Activated CD8-positive, alpha-beta memory T cell treated with anti-CD3 and anti-CD28 coated beads, Interleukin-2, amount 50 U/mL, for 48 hours (primary cell): ENCODE data around the gene GRAMD1B.
A peak's percentile ranks its signal among the peaks of the same experiment; 100 is the strongest.

Experiments used
- DNase-seq: peaks from one replicate; pipeline ENCODE4 v3.0.0-alpha.2; 2020

The GRAMD1B gene

GRCh38 chr11:123409456-123410217 lies 20.4 kb upstream of the GRAMD1B start:
- no peak for DNase-seq

- DNase-seq, result no peak
These were observed 19.9 kb upstream of the GRAMD1B start for GRCh38 chr11:123410218-123410549.

- no peak for DNase-seq
These were observed 16.4 kb upstream of the GRAMD1B start for GRCh38 chr11:123413636-123414035.

- no peak for DNase-seq
These were observed 13.5 kb upstream of the GRAMD1B start for GRCh38 chr11:123416566-123416965.

GRCh38 chr11:123418351-123419114 lies 11.5 kb upstream of the GRAMD1B start:
- no peak for DNase-seq

- no peak for DNase-seq
These were observed 10.2 kb upstream of the GRAMD1B start for GRCh38 chr11:123419731-123420452.

GRCh38 chr11:123421589-123421988 lies 8.5 kb upstream of the GRAMD1B start:
- DNase-seq, result no peak

- no peak for DNase-seq
These were observed 4.7 kb upstream of the GRAMD1B start for GRCh38 chr11:123425367-123425766.

GRCh38 chr11:123426789-123427188 lies 3.3 kb upstream of the GRAMD1B start:
- no peak for DNase-seq

- no peak for DNase-seq
These were observed 2.7 kb upstream of the GRAMD1B start for GRCh38 chr11:123427405-123427804.

- no peak for DNase-seq
These were observed 1.9 kb upstream of the GRAMD1B start for GRCh38 chr11:123428116-123428715.

- no peak for DNase-seq
These were observed 733 bp upstream of the GRAMD1B start for GRCh38 chr11:123429336-123429735.

GRCh38 chr11:123430721-123431497 lies 840 bp downstream of the GRAMD1B start:
- DNase-seq, result peak; percentile 75

GRCh38 chr11:123431619-123432018 lies 1.6 kb downstream of the GRAMD1B start:
- DNase-seq, result no peak

- no peak for DNase-seq
These were observed 4.2 kb downstream of the GRAMD1B start for GRCh38 chr11:123434262-123434661.

- no peak for DNase-seq
These were observed 4.8 kb downstream of the GRAMD1B start for GRCh38 chr11:123434911-123435310.

GRCh38 chr11:123437236-123437979 lies 7.3 kb downstream of the GRAMD1B start:
- DNase-seq, result peak; percentile 51

GRCh38 chr11:123438131-123438627 lies 8.1 kb downstream of the GRAMD1B start:
- DNase-seq, result peak; percentile 51

- peak; percentile 48 for DNase-seq
These were observed 9.5 kb downstream of the GRAMD1B start for GRCh38 chr11:123439616-123440015.

- DNase-seq, result peak; percentile 42
These were observed 11.1 kb downstream of the GRAMD1B start for GRCh38 chr11:123441161-123441560.

- peak; percentile 4 for DNase-seq
These were observed 14.0 kb downstream of the GRAMD1B start for GRCh38 chr11:123443851-123444623.
